Raji (cell line): Measurements from ENCODE around the gene SRD5A1.

ENCODE experiments used
- POLR2A ChIP-seq: IDR thresholded peaks from 2 replicates; pipeline ENCODE4 v1.6.1; 2011; ENCODE audit warnings: low read depth, low read length, control low read depth; ENCODE audit not compliant: insufficient read depth

The SRD5A1 gene

GRCh38 chr5:6683241-6683640 is 50.0 kb downstream of the SRD5A1 start:
- no peak for TF ChIP-seq POLR2A

- no peak for TF ChIP-seq POLR2A
These were observed 50.8 kb downstream of the SRD5A1 start for GRCh38 chr5:6684075-6684474.

- no peak for TF ChIP-seq POLR2A
These were observed 53.3 kb downstream of the SRD5A1 start for GRCh38 chr5:6686501-6686900.

GRCh38 chr5:6686915-6687409 is 53.7 kb downstream of the SRD5A1 start:
- no peak for TF ChIP-seq POLR2A

- TF ChIP-seq POLR2A, result no peak
These were observed 54.3 kb downstream of the SRD5A1 start for GRCh38 chr5:6687505-6687904.

GRCh38 chr5:6692906-6693305 is 59.7 kb downstream of the SRD5A1 start:
- no peak for TF ChIP-seq POLR2A

GRCh38 chr5:6698696-6699095 is 65.5 kb downstream of the SRD5A1 start:
- TF ChIP-seq POLR2A, result no peak

GRCh38 chr5:6699357-6699756 is 66.1 kb downstream of the SRD5A1 start:
- no peak for TF ChIP-seq POLR2A

- no peak for TF ChIP-seq POLR2A
These were observed 66.9 kb downstream of the SRD5A1 start for GRCh38 chr5:6700074-6700684.

GRCh38 chr5:6700685-6701355 is 67.6 kb downstream of the SRD5A1 start:
- no peak for TF ChIP-seq POLR2A

GRCh38 chr5:6701491-6701890 is 68.3 kb downstream of the SRD5A1 start:
- TF ChIP-seq POLR2A, result no peak

GRCh38 chr5:6702633-6703032 is 69.4 kb downstream of the SRD5A1 start:
- TF ChIP-seq POLR2A, result no peak

GRCh38 chr5:6703806-6704205 is 70.6 kb downstream of the SRD5A1 start:
- TF ChIP-seq POLR2A, result no peak

- no peak for TF ChIP-seq POLR2A
These were observed 71.2 kb downstream of the SRD5A1 start for GRCh38 chr5:6704361-6704851.

GRCh38 chr5:6705088-6705487 is 71.8 kb downstream of the SRD5A1 start:
- TF ChIP-seq POLR2A, result no peak

GRCh38 chr5:6705959-6706358 is 72.7 kb downstream of the SRD5A1 start:
- TF ChIP-seq POLR2A, result no peak

GRCh38 chr5:6707852-6708251 is 74.6 kb downstream of the SRD5A1 start:
- no peak for TF ChIP-seq POLR2A

GRCh38 chr5:6708814-6709213 is 75.6 kb downstream of the SRD5A1 start:
- TF ChIP-seq POLR2A, result no peak
